AG04450 (cell line): ENCODE data around the gene CLDN3. TPM values are rescaled to one million over a fixed set of nuclear protein-coding genes. Genes with fewer than 3 reads are reported as not detected.

Source experiments
- CTCF ChIA-PET: fragments of 300-600, 350-600 bp; formaldehyde crosslinking; extraction: SDS; loops from one replicate; lab custom pipeline; 2022; ENCODE audit warnings: antibody characterized with exemption, inconsistent platforms; lab: Charles Lee
- POLR2A ChIA-PET: fragments of 350-600 bp; formaldehyde crosslinking; extraction: SDS; loops from one replicate; lab custom pipeline; 2021; ENCODE audit warnings: antibody characterized with exemption, inconsistent platforms; lab: Yijun Ruan, JAX
- DNase-seq: peaks from one replicate; pipeline ENCODE4 v3.0.0-alpha.2; 2011; ENCODE audit warnings: low read depth, low spot score
- H3K27ac ChIP-seq: one replicate; pipeline ENCODE4 v1.5.1; 2012; ENCODE audit warnings: low read depth, low read length, control low read depth
- H3K27me3 ChIP-seq: one replicate; pipeline ENCODE4 v1.6.0; 2012; ENCODE audit warnings: low read length; ENCODE audit not compliant: control insufficient read depth, insufficient read depth
- H3K4me3 ChIP-seq: 2 replicates; pipeline ENCODE4 v1.5.1; 2011; ENCODE audit warnings: mild to moderate bottlenecking, low read depth, low read length, control low read depth
- H3K9me3 ChIP-seq: 2 replicates; pipeline ENCODE4 v1.5.1; 2012; ENCODE audit warnings: low read length; ENCODE audit not compliant: control insufficient read depth, insufficient read depth
- polyA plus RNA-seq: library from polyadenylated mRNA; depleted of rRNA; stranded (reverse); fragments of >200 nt; gene quantifications from 2 replicates; pipeline ENCODE4 v1.2.3, GENCODE V29; 2011
- TF ChIP-seq, protein P1 (sequence below): IDR thresholded peaks from 2 replicates; pipeline ENCODE4 v1.5.1; 2011; ENCODE audit warnings: low read depth, low read length, control low read depth, inconsistent platforms

Gene CLDN3
- polyA plus RNA-seq, 1 experiment, result not detected

DNA sequence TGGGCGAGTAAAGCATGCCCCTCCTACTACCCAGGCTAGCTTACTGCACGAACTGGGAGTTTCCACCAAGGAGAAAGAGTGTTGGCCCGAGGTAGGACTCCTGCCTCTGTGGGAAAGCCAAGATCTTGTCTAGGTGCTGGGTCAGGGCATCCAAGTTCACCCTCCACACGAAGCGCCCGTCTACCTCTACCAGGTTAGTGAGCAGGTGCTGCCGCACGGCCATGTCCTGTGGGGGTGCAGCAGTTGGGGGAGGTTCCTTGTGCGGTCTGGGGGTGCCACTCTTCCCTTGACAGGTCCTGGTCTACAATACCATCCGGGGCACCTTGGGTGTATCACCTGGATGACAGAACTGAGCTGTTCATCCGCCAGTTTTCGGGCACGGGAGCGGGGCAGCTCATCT is 33.2 kb downstream of the CLDN3 start:
- POLR2A ChIA-PET, result no interaction called here
- H3K27ac ChIP-seq, result no peak overlapping the region

DNA sequence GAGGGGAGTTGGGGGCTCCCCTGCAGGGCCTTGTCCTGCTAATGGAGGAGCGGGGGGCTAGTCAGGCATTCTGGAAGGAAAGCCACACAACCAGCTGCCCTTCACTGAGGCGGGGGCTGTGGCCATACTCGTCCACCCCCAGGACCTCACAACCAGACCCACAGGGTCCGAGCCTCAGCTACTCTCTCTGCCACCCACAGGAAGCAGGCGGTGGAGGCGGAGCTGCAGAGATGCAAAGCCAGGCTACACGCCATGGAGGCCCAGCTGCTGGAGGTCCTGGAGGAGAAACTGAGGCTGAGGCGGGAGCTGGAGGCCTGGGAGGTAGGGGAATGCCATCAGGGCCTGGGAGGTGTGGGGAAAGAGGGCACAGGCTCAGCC is 34.6 kb downstream of the CLDN3 start:
- Histone ChIP-seq H3K27me3 (no peaks in the 10 kb centered on the region), H3K27ac (no peak overlapping the region)

More for the DNA sequence above, 33.2 kb downstream of the CLDN3 start:
- CTCF ChIA-PET, result interaction anchor here (1.0 to 2.2 kb wide), 3 partner anchors 11 to 118 kb away, joined by 3 to 16 read pairs (median 4); no protein-coding TSS in a partner anchor
- Histone ChIP-seq H3K4me3 (no peak overlapping the region), H3K9me3 (no peaks in the 10 kb centered on the region; the same call in 1 of the 2 replicates), H3K27me3 (no peaks in the 10 kb centered on the region)
- DNase-seq, result no peak
- TF ChIP-seq, protein P1, sequence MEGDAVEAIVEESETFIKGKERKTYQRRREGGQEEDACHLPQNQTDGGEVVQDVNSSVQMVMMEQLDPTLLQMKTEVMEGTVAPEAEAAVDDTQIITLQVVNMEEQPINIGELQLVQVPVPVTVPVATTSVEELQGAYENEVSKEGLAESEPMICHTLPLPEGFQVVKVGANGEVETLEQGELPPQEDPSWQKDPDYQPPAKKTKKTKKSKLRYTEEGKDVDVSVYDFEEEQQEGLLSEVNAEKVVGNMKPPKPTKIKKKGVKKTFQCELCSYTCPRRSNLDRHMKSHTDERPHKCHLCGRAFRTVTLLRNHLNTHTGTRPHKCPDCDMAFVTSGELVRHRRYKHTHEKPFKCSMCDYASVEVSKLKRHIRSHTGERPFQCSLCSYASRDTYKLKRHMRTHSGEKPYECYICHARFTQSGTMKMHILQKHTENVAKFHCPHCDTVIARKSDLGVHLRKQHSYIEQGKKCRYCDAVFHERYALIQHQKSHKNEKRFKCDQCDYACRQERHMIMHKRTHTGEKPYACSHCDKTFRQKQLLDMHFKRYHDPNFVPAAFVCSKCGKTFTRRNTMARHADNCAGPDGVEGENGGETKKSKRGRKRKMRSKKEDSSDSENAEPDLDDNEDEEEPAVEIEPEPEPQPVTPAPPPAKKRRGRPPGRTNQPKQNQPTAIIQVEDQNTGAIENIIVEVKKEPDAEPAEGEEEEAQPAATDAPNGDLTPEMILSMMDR, result no peak

DNA sequence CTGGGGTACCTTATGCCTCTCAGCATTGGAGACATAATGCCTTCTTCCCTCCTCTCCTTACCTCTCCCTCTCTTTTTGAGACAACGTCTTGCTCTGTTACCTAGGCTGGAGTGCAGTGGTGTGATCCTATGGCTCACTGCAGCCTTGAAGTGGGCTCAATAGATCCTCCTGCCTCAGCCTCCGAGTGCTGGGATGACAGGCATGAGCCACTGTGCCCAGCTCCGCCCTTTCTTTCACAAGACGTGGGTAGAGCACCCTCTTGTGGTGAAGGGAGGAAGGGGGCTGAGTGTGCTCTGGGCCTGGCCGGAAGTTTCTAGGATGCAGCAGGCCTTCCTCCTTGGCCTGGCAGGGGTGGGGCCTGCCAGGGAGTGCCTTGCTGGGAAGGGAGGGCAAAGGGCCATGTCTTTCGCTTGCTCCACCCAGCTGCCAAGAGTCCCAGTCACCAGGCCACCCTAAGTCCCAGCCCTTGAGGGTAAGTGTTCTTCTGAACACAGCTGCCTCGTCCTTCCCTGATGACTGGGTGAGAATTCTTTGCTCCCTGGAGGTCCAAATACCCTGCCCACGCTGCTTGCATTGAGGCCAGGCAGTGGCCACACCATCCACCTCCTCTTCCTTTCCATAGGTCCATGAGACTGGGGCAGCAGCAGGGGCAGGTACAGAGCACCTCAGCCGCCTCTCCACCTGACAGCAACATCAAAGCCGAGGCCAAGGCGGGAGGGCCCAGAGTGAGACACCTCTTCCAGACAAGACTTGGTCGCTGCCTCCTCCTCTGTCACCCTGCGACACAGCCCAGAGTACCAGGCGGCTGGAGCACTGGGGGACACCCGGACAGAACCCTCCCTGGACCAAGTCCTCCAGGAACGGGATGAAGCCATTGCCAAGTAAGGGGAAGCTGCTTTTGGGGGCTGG is 35.2 kb downstream of the CLDN3 start:
- Histone ChIP-seq H3K4me3 (no peak overlapping the region), H3K9me3 (no peaks in the 10 kb centered on the region; the same call in 1 of the 2 replicates), H3K27me3 (no peaks in the 10 kb centered on the region), H3K27ac (no peak overlapping the region)
- DNase-seq, result no peak
- ChIA-PET POLR2A (no interaction called here), CTCF (interaction anchor here (0.8 to 4.7 kb wide), 5 partner anchors 9 to 248 kb away, joined by 3 to 24 read pairs (median 6); no protein-coding TSS in a partner anchor)
- TF ChIP-seq, protein P1, result peak; percentile 76

More for the DNA sequence above, 34.6 kb downstream of the CLDN3 start:
- CTCF ChIA-PET, result interaction anchor here (1.9 to 4.7 kb wide), 2 partner anchors 123 to 129 kb away, joined by 6 to 24 read pairs; no protein-coding TSS in a partner anchor
- TF ChIP-seq, protein P1, result no peak
- no peak for DNase-seq
- Histone ChIP-seq H3K9me3 (no peaks in the 10 kb centered on the region; the same call in 1 of the 2 replicates), H3K4me3 (no peak overlapping the region)
- POLR2A ChIA-PET, result no interaction called here

DNA sequence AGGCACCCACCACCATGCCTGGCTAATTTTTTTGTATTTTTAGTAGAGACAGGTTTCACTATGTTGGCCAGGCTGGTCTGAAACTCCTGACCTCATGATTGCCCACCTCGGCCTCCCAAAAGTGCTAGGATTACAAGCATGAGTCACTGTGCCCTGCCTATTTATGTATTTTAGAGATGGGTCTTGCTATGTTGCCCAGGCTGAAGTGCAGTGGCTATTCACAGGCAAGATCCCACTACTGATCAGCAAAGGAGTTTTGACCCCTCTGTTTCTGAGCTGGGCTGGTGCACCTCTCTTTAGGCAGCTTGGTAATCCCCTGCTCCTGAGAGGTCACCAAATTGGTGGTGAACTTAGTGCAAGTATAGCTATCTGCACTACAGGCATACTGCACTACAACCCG is 37.7 kb downstream of the CLDN3 start:
- ChIA-PET CTCF (interaction anchor here (0.9 to 4.7 kb wide), 2 partner anchors 123 to 125 kb away, joined by 5 to 24 read pairs; no protein-coding TSS in a partner anchor), POLR2A (interaction anchor here (0.9 kb wide), 1 partner anchor 13 kb away, joined by 3 read pairs; the partner anchor contains the start of gene STX1A)
- DNase-seq, result no peak

More for the DNA sequence above, 37.7 kb downstream of the CLDN3 start:
- Histone ChIP-seq H3K4me3 (no peak overlapping the region), H3K27me3 (no peaks in the 10 kb centered on the region), H3K9me3 (no peaks in the 10 kb centered on the region), H3K27ac (no peak overlapping the region)
- TF ChIP-seq, protein P1, result no peak
